Thymus (tissue), 11 donors: ENCODE measurements around the gene PDE5A. TPM values are rescaled to one million over a fixed set of nuclear protein-coding genes. Genes with fewer than 3 reads are reported as not detected.
A peak's percentile ranks its signal among the peaks of the same experiment; 100 is the strongest.

Experiments used
- DNase-seq, 9 donors: peaks; one replicate each; pipeline ENCODE4 v3.0.0-alpha.2; 2013; ENCODE audit warnings: low spot score in 9 of 9, low read depth in 6 of 9, missing footprints in 1 of 9
- H3K27ac ChIP-seq, 2 donors: one replicate each; pipeline ENCODE4 v1.5.1; 2013; ENCODE audit warnings: control low read depth in 1 of 2, low read depth in 1 of 2, low read length in 1 of 2, mild to moderate bottlenecking in 1 of 2, moderate library complexity in 1 of 2
- H3K27me3 ChIP-seq, 2 donors: one replicate each; pipeline ENCODE4 v1.5.1; 2013; ENCODE audit warnings: low read length in 1 of 2; ENCODE audit not compliant: control insufficient read depth in 2 of 2, insufficient read depth in 1 of 2
- H3K36me3 ChIP-seq, 2 donors: one replicate each; pipeline ENCODE4 v1.5.1; 2013; ENCODE audit warnings: low read length in 1 of 2, mild to moderate bottlenecking in 1 of 2, moderate library complexity in 1 of 2; ENCODE audit not compliant: control insufficient read depth in 2 of 2, insufficient read depth in 2 of 2
- H3K4me1 ChIP-seq, 2 donors: one replicate each; pipeline ENCODE4 v1.5.1; 2013; ENCODE audit warnings: low read length in 2 of 2; ENCODE audit not compliant: control insufficient read depth in 2 of 2, insufficient read depth in 2 of 2
- H3K4me3 ChIP-seq, 2 donors: one replicate each; pipeline ENCODE4 v1.5.1; 2013; ENCODE audit warnings: low read length in 2 of 2, control low read depth in 1 of 2, mild to moderate bottlenecking in 1 of 2
- H3K9me3 ChIP-seq, 2 donors: one replicate each; pipeline ENCODE4 v1.5.1; 2013; ENCODE audit warnings: low read length in 1 of 2, mild to moderate bottlenecking in 1 of 2; ENCODE audit not compliant: control insufficient read depth in 2 of 2, insufficient read depth in 1 of 2
- WGBS: extraction: QIAGEN DNeasy Blood & Tissue Kit; methylation state at CpG from one replicate; pipeline ENCODE4 v1.1.7; 2013; 5-methylcytosine and 5-hydroxymethylcytosine counted together
- polyA plus RNA-seq: library from polyadenylated mRNA; stranded (reverse); fragments of 200-250 nt; gene quantifications from one replicate; pipeline ENCODE4 v1.2.3, GENCODE V29; 2013
- total RNA-seq: library from RNA; stranded (reverse); fragments of 120-200 nt; gene quantifications from one replicate; pipeline ENCODE4 v1.2.4, GENCODE V29; 2013
- donor health status: healthy.

The PDE5A gene
- total and polyA plus RNA-seq, 2 donors = 4.6 to 5.2 TPM

- Histone ChIP-seq H3K9me3 (no peaks in the 10 kb centered on the region), H3K36me3 (peaks cover 3 to 19% of the 10 kb centered on the region in 2 donors), H3K4me3 (no peak overlapping the region), H3K27ac (no peak overlapping the region), H3K27me3 (no peaks in the 10 kb centered on the region), H3K4me1 (no peaks in the 10 kb centered on the region)
- 99% methylated on average over 2 of the region's 2 CpGs for WGBS
- no peak for DNase-seq
Measured at GRCh38 chr4:119501740-119502139, 126.9 kb downstream of the PDE5A start.

DNA sequence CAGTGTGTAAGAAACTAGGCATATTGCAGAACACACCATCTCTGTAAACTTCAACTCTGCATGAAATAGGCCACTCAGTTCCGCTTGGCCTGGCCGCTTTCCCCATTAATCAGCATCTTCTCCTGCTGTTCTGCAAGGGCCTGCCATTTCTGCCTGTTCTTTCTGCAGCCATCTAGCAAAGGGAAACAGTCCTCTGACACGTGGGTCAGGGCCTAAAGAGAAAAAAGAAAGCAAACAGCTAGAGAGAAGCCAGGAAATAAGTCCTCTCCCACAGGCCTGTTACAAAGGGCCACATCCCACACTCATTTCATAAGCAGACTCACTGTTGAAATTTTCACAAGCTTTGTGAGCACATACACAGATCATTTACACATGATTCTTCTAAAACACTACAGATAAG lies 130.1 kb downstream of the PDE5A start:
- WGBS = 96% methylated on average over 3 of the region's 3 CpGs
- no peak overlapping the region for H3K27ac ChIP-seq
- no peak overlapping the region for H3K4me3 ChIP-seq
- no peak for DNase-seq
- no peaks in the 10 kb centered on the region for H3K27me3 ChIP-seq
- H3K9me3 ChIP-seq = no peaks in the 10 kb centered on the region
- peaks cover 3 to 40% of the 10 kb centered on the region in 2 donors for H3K36me3 ChIP-seq
- H3K4me1 ChIP-seq = no peaks in the 10 kb centered on the region

- Histone ChIP-seq H3K4me3 (no peak overlapping the region), H3K27me3 (no peaks in the 10 kb centered on the region), H3K27ac (no peak overlapping the region), H3K9me3 (no peaks in the 10 kb centered on the region), H3K36me3 (peaks cover 4 to 30% of the 10 kb centered on the region in 2 donors), H3K4me1 (no peaks in the 10 kb centered on the region)
- WGBS = 97% methylated on average over 1 of the region's 1 CpG
- DNase-seq = no peak
Measured at GRCh38 chr4:119493886-119494285, 134.7 kb downstream of the PDE5A start.

DNA sequence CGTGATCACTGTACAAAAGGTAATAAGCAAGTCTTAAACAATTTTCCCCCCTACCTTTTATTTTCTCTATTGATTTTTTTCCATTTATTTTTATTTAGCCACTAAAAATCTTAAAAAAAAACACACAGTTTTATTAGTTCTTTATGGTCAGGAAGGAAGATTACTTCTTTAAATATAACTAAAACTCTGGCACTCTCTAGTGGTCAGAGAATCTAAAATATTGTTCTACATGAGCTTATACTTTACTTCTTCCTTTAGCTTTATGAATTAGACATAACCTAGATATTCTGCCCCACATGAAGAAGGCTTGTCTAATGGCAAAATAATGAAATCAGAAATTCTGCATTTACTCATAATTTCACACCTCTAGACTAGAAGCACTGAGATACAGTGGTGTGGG lies 135.2 kb downstream of the PDE5A start:
- H3K4me3 ChIP-seq = no peak overlapping the region
- H3K9me3 ChIP-seq = no peaks in the 10 kb centered on the region
- 99% methylated on average over 1 of the region's 1 CpG for whole genome bisulfite sequencing
- peaks cover 8 to 25% of the 10 kb centered on the region in 2 donors for H3K36me3 ChIP-seq
- no peaks in the 10 kb centered on the region for H3K27me3 ChIP-seq
- DNase-seq = peak in 1 of 9 donors; percentile 7
- H3K4me1 ChIP-seq = no peaks in the 10 kb centered on the region
- H3K27ac ChIP-seq = no peak overlapping the region

GRCh38 chr4:119490335-119490734 lies 138.3 kb downstream of the PDE5A start:
- H3K36me3 ChIP-seq = peaks cover 8 to 15% of the 10 kb centered on the region in 2 donors
- H3K4me1 ChIP-seq = no peaks in the 10 kb centered on the region
- WGBS = 73% methylated on average over 3 of the region's 3 CpGs
- no peak overlapping the region for H3K27ac ChIP-seq
- H3K4me3 ChIP-seq = no peak overlapping the region
- H3K27me3 ChIP-seq = no peaks in the 10 kb centered on the region
- no peaks in the 10 kb centered on the region for H3K9me3 ChIP-seq
- peak in 1 of 9 donors; percentile 6 for DNase-seq

DNA sequence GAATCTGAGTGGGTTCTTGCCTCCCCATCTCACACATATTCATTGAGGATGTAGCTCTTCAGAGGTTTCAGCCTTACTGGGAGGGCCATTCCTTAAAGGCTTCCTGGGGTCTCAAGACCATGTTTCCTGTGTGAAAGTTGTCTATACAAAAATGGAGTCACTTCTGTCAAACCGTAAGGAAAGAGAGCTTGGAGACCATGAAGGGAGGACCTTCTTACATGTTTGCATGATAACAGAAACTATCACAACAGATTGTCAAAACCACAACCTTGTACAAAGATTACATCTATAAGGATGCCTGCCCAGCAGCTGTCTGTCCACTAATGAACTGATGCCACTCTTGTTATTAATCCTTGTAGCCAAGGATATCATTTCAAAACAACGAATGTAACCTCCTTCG lies 139.3 kb downstream of the PDE5A start:
- no peak overlapping the region for H3K4me3 ChIP-seq
- no peaks in the 10 kb centered on the region for H3K9me3 ChIP-seq
- WGBS = 95% methylated on average over 3 of the region's 3 CpGs
- H3K36me3 ChIP-seq = peaks cover 7 to 8% of the 10 kb centered on the region in 2 donors
- no peaks in the 10 kb centered on the region for H3K4me1 ChIP-seq
- no peaks in the 10 kb centered on the region for H3K27me3 ChIP-seq
- no peak overlapping the region for H3K27ac ChIP-seq
- DNase-seq = no peak

DNA sequence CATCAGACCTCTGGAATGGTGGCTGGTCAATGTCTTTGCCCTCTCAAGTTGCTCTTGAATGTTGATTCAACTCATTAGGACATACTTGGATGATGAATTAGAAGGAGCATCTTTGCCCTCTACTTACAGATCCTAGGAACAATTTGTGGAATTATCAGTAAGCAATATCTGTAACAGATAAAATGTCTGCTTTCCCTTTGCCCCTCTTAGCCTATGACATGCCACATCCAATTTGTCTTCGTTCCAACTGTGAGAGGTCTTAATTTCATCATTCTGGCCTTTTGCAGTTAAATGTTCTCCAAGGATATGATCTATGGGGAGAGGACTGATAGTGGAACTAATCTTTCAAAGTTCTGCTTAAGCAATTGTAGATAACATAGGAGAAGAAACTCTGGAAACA lies 148.3 kb downstream of the PDE5A start:
- no peak overlapping the region for H3K27ac ChIP-seq
- peaks cover 12 to 31% of the 10 kb centered on the region in 2 donors for H3K36me3 ChIP-seq
- no peak for DNase-seq
- H3K4me1 ChIP-seq = no peaks in the 10 kb centered on the region
- H3K9me3 ChIP-seq = no peaks in the 10 kb centered on the region
- 97% methylated on average over 1 of the region's 1 CpG for WGBS
- no peaks in the 10 kb centered on the region for H3K27me3 ChIP-seq
- no peak overlapping the region for H3K4me3 ChIP-seq

DNA sequence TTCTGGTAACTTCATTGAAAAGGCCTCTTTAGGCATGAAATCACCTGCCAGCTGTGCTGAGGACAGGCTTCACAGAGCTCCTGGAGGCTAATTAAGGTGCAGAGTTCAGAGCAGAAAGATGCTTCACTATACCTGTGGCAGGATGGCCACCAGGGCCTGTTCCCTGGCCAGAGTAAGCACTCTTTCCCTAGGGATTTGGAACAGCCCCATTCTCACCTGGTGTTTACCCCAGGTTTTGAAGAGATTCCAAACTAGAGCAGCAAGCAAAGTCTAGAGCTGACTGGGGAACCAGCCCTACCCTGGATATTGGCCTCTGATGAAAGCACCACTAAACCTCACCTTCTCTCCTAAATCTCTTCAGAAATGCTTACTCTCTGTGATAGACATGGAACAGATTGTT lies 148.8 kb downstream of the PDE5A start:
- Histone ChIP-seq H3K4me3 (no peak overlapping the region), H3K27me3 (no peaks in the 10 kb centered on the region), H3K4me1 (no peaks in the 10 kb centered on the region), H3K9me3 (no peaks in the 10 kb centered on the region), H3K27ac (no peak overlapping the region), H3K36me3 (peaks cover 12 to 35% of the 10 kb centered on the region in 2 donors)
- DNase-seq = no peak

GRCh38 chr4:119479180-119479808 lies 149.3 kb downstream of the PDE5A start:
- WGBS = 96% methylated on average over 2 of the region's 2 CpGs
- Histone ChIP-seq H3K27ac (no peak overlapping the region), H3K27me3 (no peaks in the 10 kb centered on the region), H3K4me1 (no peaks in the 10 kb centered on the region), H3K4me3 (no peak overlapping the region), H3K9me3 (no peaks in the 10 kb centered on the region), H3K36me3 (peaks cover 12 to 35% of the 10 kb centered on the region in 2 donors)
- DNase-seq = no peak
